H1 (cell line): ENCODE results near the gene SERPINA1. TPM values are rescaled to one million over a fixed set of nuclear protein-coding genes. Genes with fewer than 3 reads are reported as not detected.

Experiments
- JUN ChIP-seq: IDR thresholded peaks from 2 replicates; pipeline ENCODE4 v1.6.1; 2011; ENCODE audit warnings: low read depth, mild to moderate bottlenecking, improper control_type of control experiment, low read length
- PHF8 ChIP-seq: fragments of 200-600 bp; sonication (generic); conservative IDR thresholded peaks from 2 replicates; pipeline ENCODE4 v1.7.1; 2012; ENCODE audit warnings: low read depth, mild to moderate bottlenecking, inconsistent platforms, low read length, moderate library complexity
- RBBP5 ChIP-seq: IDR thresholded peaks from 2 replicates; pipeline ENCODE4 v1.7.1; 2012; ENCODE audit warnings: low read depth, mild to moderate bottlenecking, inconsistent platforms, low read length, moderate library complexity, borderline replicate concordance
- RNF2 ChIP-seq: fragments of 200-900, 300-1000 bp; sonication (generic); IDR thresholded peaks from 2 replicates; pipeline ENCODE4 v1.7.1; 2016; ENCODE audit warnings: borderline replicate concordance, low read depth, mild to moderate bottlenecking, antibody characterized with exemption, low read length; ENCODE audit not compliant: poor library complexity, severe bottlenecking; ENCODE audit errors: missing control alignments
- SIRT6 ChIP-seq: IDR thresholded peaks from one replicate; pipeline ENCODE4 v1.7.1; 2012; ENCODE audit warnings: low read length, inconsistent platforms
- SP1 ChIP-seq: IDR thresholded peaks from 2 replicates; pipeline ENCODE4 v1.6.1; 2011; ENCODE audit warnings: low read depth, low read length
- polyA plus RNA-seq, 7 experiments: library from polyadenylated mRNA; depleted of rRNA in 3 of 7; stranded (reverse) in 5 of 7; unstranded in 2 of 7; fragments of >200 nt in 5 of 7; fragments of 200-250 nt in 2 of 7; gene quantifications; 1 replicate in 5 of 7; 2 replicates in 1 of 7; 4 replicates in 1 of 7; pipeline versions ENCODE4 v1.2.1 to v1.2.3, GENCODE V29; 2011 to 2013; ENCODE audit warnings: missing spikeins in 2 of 7, mixed read lengths in 2 of 7
- total RNA-seq: library from RNA; stranded (reverse); fragmentation: NEBNext Ultra II Directional; extraction: Animal tissue kit (Norgen Biotek cat#: 25700); gene quantifications from 2 replicates; pipeline ENCODE4 v1.2.1, GENCODE V29; 2021

The SERPINA1 gene
- total and polyA plus RNA-seq, 2 of the 8 experiments (the other 6 are each of a cell fraction or from before 2014, with no cell fraction given) = 0.08 TPM; not detected in 1

DNA sequence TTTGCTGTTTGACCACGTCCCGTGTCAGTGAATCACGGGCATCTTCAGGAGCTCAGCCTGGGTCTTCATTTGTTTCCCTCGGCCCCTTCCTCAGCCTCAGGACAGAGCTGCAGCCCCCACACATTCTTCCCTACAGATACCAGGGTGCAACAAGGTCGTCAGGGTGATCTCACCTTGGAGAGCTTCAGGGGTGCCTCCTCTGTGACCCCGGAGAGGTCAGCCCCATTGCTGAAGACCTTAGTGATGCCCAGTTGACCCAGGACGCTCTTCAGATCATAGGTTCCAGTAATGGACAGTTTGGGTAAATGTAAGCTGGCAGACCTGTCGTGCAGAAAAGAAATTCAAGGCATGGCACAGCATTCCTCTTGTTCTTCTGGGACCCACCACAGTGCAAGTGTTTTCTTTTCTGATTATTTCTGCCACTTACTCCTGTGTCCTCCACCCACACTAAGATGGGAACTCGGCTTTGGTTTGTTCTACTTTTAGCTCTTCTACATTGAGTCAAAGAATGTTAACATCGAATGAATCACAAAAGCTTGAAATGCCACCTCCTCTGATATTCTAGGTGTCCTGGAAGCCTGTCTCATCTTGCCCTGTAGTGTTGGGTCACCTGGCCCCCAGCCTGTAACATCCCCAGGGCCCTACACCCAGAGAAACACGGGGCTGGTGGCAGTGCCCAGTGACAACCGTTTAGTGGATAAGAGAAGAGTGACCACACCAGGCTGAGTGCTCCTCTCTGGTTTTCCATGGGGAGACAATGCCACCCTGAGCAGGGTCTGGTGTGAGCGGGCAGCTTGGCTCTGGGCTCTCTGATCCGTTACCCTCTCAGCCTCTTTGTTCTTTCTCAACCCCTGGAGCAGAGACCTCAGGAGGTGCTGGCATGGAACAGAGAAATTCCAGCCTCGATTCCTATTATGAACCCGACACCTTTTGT, 8.8 kb downstream of the SERPINA1 start (continued):
- TF ChIP-seq JUN (no peak), SP1 (no peak), PHF8 (no peak), RNF2 (no peak), SIRT6 (no peak), RBBP5 (no peak)
